H1 (cell line): ENCODE data around the gene POU2F2. TPM values are rescaled to one million over a fixed set of nuclear protein-coding genes. Genes with fewer than 3 reads are reported as not detected.

ENCODE experiments used
- CTCF ChIA-PET: fragments of 300-600 bp; sonication (Branson Sonifier 250); formaldehyde crosslinking; loops from one replicate; lab custom pipeline; 2021; ENCODE audit not compliant: partially characterized antibody; lab: Charles Lee
- POLR2A ChIA-PET: fragments of 300-600 bp; sonication (Branson Sonifier 250); formaldehyde crosslinking; loops from one replicate; lab custom pipeline; 2021; ENCODE audit warnings: inconsistent platforms; ENCODE audit not compliant: partially characterized antibody; lab: Charles Lee
- DNase-seq, 2 experiments: peaks; one replicate each; pipeline versions ENCODE4 v3.0.0 to v3.0.0-alpha.2; 2010 to 2022; ENCODE audit warnings: low spot score in 2 of 2, low read depth in 1 of 2, mixed read lengths in 1 of 2
- FAIRE-seq: peaks from 2 replicates; lab custom pipeline; 2011; peaks lifted over from hg19 to GRCh38; lab: Jason Lieb, UNC
- H2AFZ ChIP-seq: 2 replicates; pipeline ENCODE4 v1.8.1; 2012; ENCODE audit warnings: low read length, inconsistent platforms
- H2AK5ac ChIP-seq: 2 replicates; pipeline ENCODE4 v1.6.1; 2013; ENCODE audit warnings: low read depth, low read length
- H2BK120ac ChIP-seq: replicated peaks from 2 replicates; pipeline ENCODE3; 2013; ENCODE audit warnings: low read depth, low read length, inconsistent platforms
- H2BK12ac ChIP-seq: 2 replicates; pipeline ENCODE4 v1.6.1; 2013; ENCODE audit warnings: low read depth, low read length
- H2BK15ac ChIP-seq: 2 replicates; pipeline ENCODE4 v1.6.1; 2013; ENCODE audit warnings: low read length
- H2BK20ac ChIP-seq: 2 replicates; pipeline ENCODE4 v1.6.1; 2013; ENCODE audit warnings: low read length
- H2BK5ac ChIP-seq: 2 replicates; pipeline ENCODE4 v1.6.1; 2013; ENCODE audit warnings: low read depth, low read length
- H3K14ac ChIP-seq: 2 replicates; pipeline ENCODE4 v1.6.1; 2013; ENCODE audit warnings: inconsistent platforms; ENCODE audit not compliant: insufficient read length
- H3K18ac ChIP-seq: 2 replicates; pipeline ENCODE4 v1.6.1; 2013; ENCODE audit warnings: low read length; ENCODE audit errors: extremely low read depth
- H3K23ac ChIP-seq: 2 replicates; pipeline ENCODE4 v1.6.1; 2013; ENCODE audit warnings: inconsistent platforms; ENCODE audit not compliant: insufficient read length
- H3K23me2 ChIP-seq: 2 replicates; pipeline ENCODE4 v1.6.1; 2013; ENCODE audit warnings: low read depth, low read length
- H3K27ac ChIP-seq: 2 replicates; pipeline ENCODE4 v1.6.1; 2011; ENCODE audit warnings: low read depth, low read length, inconsistent platforms
- H3K27me3 ChIP-seq, 4 experiments: replicated peaks in 1 of 4; 1 replicate in 1 of 4; 2 replicates in 3 of 4; pipeline versions ENCODE4 v1.6.1 to v1.8.1; 2011 to 2013; ENCODE audit warnings: low read length in 3 of 4, mild to moderate bottlenecking in 3 of 4, inconsistent platforms in 2 of 4, mixed read lengths in 2 of 4, moderate library complexity in 1 of 4; ENCODE audit not compliant: control insufficient read depth in 3 of 4, insufficient read depth in 3 of 4; ENCODE audit errors: extremely low read depth in 1 of 4
- H3K36me3 ChIP-seq, 4 experiments: 2 replicates each; pipeline versions ENCODE4 v1.6.1 to v1.8.1; 2011 to 2013; ENCODE audit warnings: mild to moderate bottlenecking in 4 of 4, low read length in 3 of 4, moderate library complexity in 2 of 4, control low read depth in 1 of 4, inconsistent platforms in 1 of 4; ENCODE audit not compliant: insufficient read depth in 4 of 4, control insufficient read depth in 2 of 4
- H3K4ac ChIP-seq: replicated peaks from 2 replicates; pipeline ENCODE3; 2013; ENCODE audit warnings: low read length, low read depth, mixed read lengths, inconsistent platforms; ENCODE audit not compliant: insufficient read length
- H3K4me1 ChIP-seq, 4 experiments: replicated peaks in 1 of 4; 1 replicate in 1 of 4; 2 replicates in 3 of 4; pipeline versions ENCODE4 v1.6.1 to v1.8.1; 2011 to 2013; ENCODE audit warnings: low read length in 3 of 4, inconsistent platforms in 2 of 4, mixed read lengths in 1 of 4; ENCODE audit not compliant: insufficient read depth in 4 of 4, control insufficient read depth in 3 of 4
- H3K4me2 ChIP-seq, 2 experiments: 2 replicates each; pipeline versions ENCODE4 v1.6.1 to v1.8.1; 2011 to 2013; ENCODE audit warnings: low read depth in 2 of 2, low read length in 2 of 2, control low read depth in 1 of 2, inconsistent platforms in 1 of 2, mild to moderate bottlenecking in 1 of 2; ENCODE audit not compliant: insufficient read depth in 1 of 2
- H3K4me3 ChIP-seq, 4 experiments: fragments of 200-600, 300-600 bp in 1 of 4; sonication (generic), shearing (Covaris generic), sonication (Bioruptor Twin) in 1 of 4; 2 replicates each; pipeline versions ENCODE4 v1.5.1 to v1.8.1; 2011 to 2016; ENCODE audit warnings: low read length in 4 of 4, low read depth in 3 of 4, control low read depth in 2 of 4, inconsistent platforms in 2 of 4, mild to moderate bottlenecking in 2 of 4, mixed read lengths in 1 of 4, moderate library complexity in 1 of 4; ENCODE audit not compliant: insufficient read depth in 2 of 4; ENCODE audit errors: extremely low read depth in 1 of 4
- H3K56ac ChIP-seq: replicated peaks from 2 replicates; pipeline ENCODE3; 2013; ENCODE audit warnings: low read depth, mild to moderate bottlenecking, mixed read lengths, low read length, inconsistent platforms; ENCODE audit not compliant: insufficient read length
- H3K79me1 ChIP-seq: 2 replicates; pipeline ENCODE4 v1.6.1; 2013; ENCODE audit warnings: low read depth, low read length, control low read depth
- H3K79me2 ChIP-seq, 2 experiments: 2 replicates each; pipeline versions ENCODE4 v1.6.1 to v1.8.1; 2012 to 2013; ENCODE audit warnings: low read length in 2 of 2, mild to moderate bottlenecking in 2 of 2, inconsistent platforms in 1 of 2; ENCODE audit not compliant: insufficient read depth in 2 of 2, control insufficient read depth in 1 of 2
- H3K9ac ChIP-seq, 4 experiments: replicated peaks in 1 of 4; 1 replicate in 1 of 4; 2 replicates in 3 of 4; pipeline versions ENCODE4 v1.6.1 to v1.8.1; 2011 to 2013; ENCODE audit warnings: low read depth in 3 of 4, low read length in 3 of 4, control low read depth in 2 of 4, mild to moderate bottlenecking in 2 of 4, moderate library complexity in 2 of 4, inconsistent platforms in 1 of 4; ENCODE audit errors: extremely low read depth in 1 of 4
- H3K9me3 ChIP-seq, 2 experiments: 2 replicates each; pipeline versions ENCODE4 v1.6.1 to v1.8.1; 2012 to 2013; ENCODE audit warnings: mild to moderate bottlenecking in 2 of 2, moderate library complexity in 2 of 2, control low read depth in 1 of 2, inconsistent platforms in 1 of 2, low read depth in 1 of 2, low read length in 1 of 2, mixed read lengths in 1 of 2; ENCODE audit not compliant: insufficient read depth in 2 of 2
- H4K20me1 ChIP-seq, 2 experiments: replicated peaks in 1 of 2; 2 replicates each; pipeline versions ENCODE3 to v1.8.1; 2011 to 2013; ENCODE audit warnings: inconsistent platforms in 2 of 2, low read length in 2 of 2, mild to moderate bottlenecking in 1 of 2; ENCODE audit not compliant: insufficient read depth in 2 of 2, control insufficient read depth in 1 of 2
- H4K5ac ChIP-seq: 2 replicates; pipeline ENCODE4 v1.6.1; 2013; ENCODE audit warnings: low read length, low read depth, mixed read lengths, inconsistent platforms; ENCODE audit not compliant: insufficient read length
- H4K8ac ChIP-seq: 2 replicates; pipeline ENCODE4 v1.8.0; 2013; ENCODE audit warnings: mild to moderate bottlenecking, moderate library complexity, low read length, inconsistent platforms; ENCODE audit not compliant: insufficient read depth; ENCODE audit errors: extremely low read depth
- H4K91ac ChIP-seq: replicated peaks from 2 replicates; pipeline ENCODE3; 2013; ENCODE audit warnings: low read length, mixed read lengths, inconsistent platforms; ENCODE audit not compliant: insufficient read length
- WGBS, 2 experiments: shearing (Covaris generic) in 1 of 2; methylation state at CpG; one replicate each; pipeline versions ENCODE4 v1.1.6 to v1.1.7; 2013 to 2015; ENCODE audit warnings: low lambda C conversion rate in 2 of 2, mixed read lengths in 2 of 2, inconsistent platforms in 1 of 2, low coverage in 1 of 2, missing lambda C conversion rate in 1 of 2; ENCODE audit not compliant: insufficient replicate concordance in 2 of 2, insufficient coverage in 1 of 2, insufficient read length in 1 of 2; ENCODE audit errors: extremely low coverage in 1 of 2, missing lambda C conversion rate in 1 of 2; 5-methylcytosine and 5-hydroxymethylcytosine counted together
- polyA plus RNA-seq, 7 experiments: library from polyadenylated mRNA; depleted of rRNA in 3 of 7; stranded (reverse) in 5 of 7; unstranded in 2 of 7; fragments of >200 nt in 5 of 7; fragments of 200-250 nt in 2 of 7; gene quantifications; 1 replicate in 5 of 7; 2 replicates in 1 of 7; 4 replicates in 1 of 7; pipeline versions ENCODE4 v1.2.1 to v1.2.3, GENCODE V29; 2011 to 2013; ENCODE audit warnings: missing spikeins in 2 of 7, mixed read lengths in 2 of 7
- total RNA-seq: library from RNA; stranded (reverse); fragmentation: NEBNext Ultra II Directional; extraction: Animal tissue kit (Norgen Biotek cat#: 25700); gene quantifications from 2 replicates; pipeline ENCODE4 v1.2.1, GENCODE V29; 2021

The POU2F2 gene
- total and polyA plus RNA-seq, 2 of the 8 experiments (the other 6 are each of a cell fraction or from before 2014, with no cell fraction given): 5.0 to 6.1 TPM

GRCh38 chr19:42158926-42159325 lies 26.7 kb upstream of the POU2F2 start:
- POLR2A ChIA-PET: interaction anchor here (1.2 to 1.9 kb wide), 3 partner anchors 12 to 17 kb away, joined by 3 to 8 read pairs (median 4); no protein-coding TSS in a partner anchor
- Histone ChIP-seq H3K4me1 (peaks cover 0 to 12% (median 7%) of the 10 kb centered on the region in 4 experiments; a peak in 6 of 7 replicates), H2BK120ac (no peak overlapping the region), H3K27ac (no peak overlapping the region), H3K18ac (no peak overlapping the region), H2AFZ (no peak overlapping the region), H3K4ac (no peak overlapping the region), H2AK5ac (no peak overlapping the region), H3K9me3 (no peaks in the 10 kb centered on the region), H4K20me1 (no peaks in the 10 kb centered on the region), H3K27me3 (peaks cover 0 to 11% (median 7%) of the 10 kb centered on the region in 4 experiments; a peak in 4 of 7 replicates), H3K79me1 (no peaks in the 10 kb centered on the region), H2BK15ac (no peak overlapping the region), H3K4me2 (no peak overlapping the region), H4K91ac (no peak overlapping the region), H3K56ac (no peak overlapping the region), H2BK20ac (no peak overlapping the region), H4K8ac (no peak overlapping the region), H2BK12ac (no peak overlapping the region), H2BK5ac (no peak overlapping the region), H3K23ac (no peak overlapping the region), H3K9ac (no peak overlapping the region), H3K36me3 (no peaks in the 10 kb centered on the region), H3K23me2 (no peaks in the 10 kb centered on the region), H4K5ac (no peak overlapping the region), H3K14ac (no peak overlapping the region), H3K4me3 (no peak overlapping the region), H3K79me2 (no peaks in the 10 kb centered on the region)
- CTCF ChIA-PET: interaction anchor here (0.7 to 2.4 kb wide), 10 partner anchors 13 to 50 kb away, joined by 3 to 10 read pairs (median 5); partner anchors contain the start of gene POU2F2
- DNase-seq (no peak), FAIRE-seq (no peak)
- whole genome bisulfite sequencing, 2 experiments: 84% methylated on average over 2 of the region's 2 CpGs; no CpG with 5 or more reads in 1 of the 2 experiments
